HG03432 (cell line): Measurements from ENCODE around the gene CSE1L.
"Not testable (repeated sequence)": the region's sequence is repeated elsewhere in the genome, so short reads cannot be mapped to it uniquely, and the experiment has no call there.

Experiments used
- ATAC-seq: cut with Tn5 transposase; IDR thresholded peaks from one replicate; pipeline ENCODE4 v1.9.1; 2021; ENCODE audit warnings: mild to moderate bottlenecking, moderate library complexity; ENCODE audit not compliant: unreplicated experiment

CSE1L gene

DNA sequence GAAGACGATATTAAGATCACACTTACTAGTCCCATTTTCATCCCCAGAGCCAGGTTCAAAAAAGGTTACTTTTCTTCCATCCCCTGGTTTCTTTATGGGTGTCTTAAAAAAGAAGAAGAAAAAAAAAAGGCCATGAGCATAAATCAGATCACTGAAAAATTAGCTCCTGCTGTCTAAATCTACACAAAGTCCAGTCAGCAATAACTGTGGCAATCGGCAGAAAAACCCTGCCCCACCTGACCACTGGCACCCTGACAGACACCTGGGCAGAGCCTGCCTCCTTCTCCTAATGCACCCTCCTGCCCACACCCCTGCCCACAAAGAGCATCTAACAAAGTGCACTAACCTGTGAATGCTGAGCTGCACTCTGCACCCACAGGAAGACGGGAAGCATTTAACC lies 72.2 kb downstream of the CSE1L start:
- no peak for ATAC-seq

GRCh38 chr20:49119988-49120387 lies 73.9 kb downstream of the CSE1L start:
- no peak for ATAC-seq

- ATAC-seq = no peak
These were observed 76.8 kb downstream of the CSE1L start for GRCh38 chr20:49122920-49123319.

- no peak for ATAC-seq
These were observed 77.9 kb downstream of the CSE1L start for GRCh38 chr20:49123982-49124381.

GRCh38 chr20:49132995-49133478 lies 86.9 kb downstream of the CSE1L start:
- ATAC-seq = no peak

GRCh38 chr20:49133571-49133970 lies 87.5 kb downstream of the CSE1L start:
- no peak for ATAC-seq

DNA sequence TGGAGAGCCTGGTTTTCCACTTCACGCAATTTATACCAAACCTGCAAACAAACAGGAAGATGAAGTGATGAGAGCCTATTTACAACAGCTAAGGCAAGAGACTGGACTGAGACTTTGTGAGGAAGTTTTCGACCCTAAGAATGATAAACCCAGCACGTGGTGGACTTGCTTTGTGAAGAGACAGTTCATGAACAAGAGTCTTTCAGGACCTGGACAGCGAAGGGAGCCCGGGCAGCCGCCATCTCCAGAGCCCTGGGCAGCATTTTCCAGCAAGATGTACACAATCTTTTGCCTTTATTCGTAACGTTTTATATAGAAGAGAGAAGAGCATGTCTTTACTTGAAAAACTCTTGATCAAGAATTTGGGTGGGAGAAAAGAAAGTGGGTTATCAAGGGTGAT lies 88.7 kb downstream of the CSE1L start:
- not testable (repeated sequence) for ATAC-seq

GRCh38 chr20:49136817-49137571 lies 90.9 kb downstream of the CSE1L start:
- ATAC-seq = no peak

DNA sequence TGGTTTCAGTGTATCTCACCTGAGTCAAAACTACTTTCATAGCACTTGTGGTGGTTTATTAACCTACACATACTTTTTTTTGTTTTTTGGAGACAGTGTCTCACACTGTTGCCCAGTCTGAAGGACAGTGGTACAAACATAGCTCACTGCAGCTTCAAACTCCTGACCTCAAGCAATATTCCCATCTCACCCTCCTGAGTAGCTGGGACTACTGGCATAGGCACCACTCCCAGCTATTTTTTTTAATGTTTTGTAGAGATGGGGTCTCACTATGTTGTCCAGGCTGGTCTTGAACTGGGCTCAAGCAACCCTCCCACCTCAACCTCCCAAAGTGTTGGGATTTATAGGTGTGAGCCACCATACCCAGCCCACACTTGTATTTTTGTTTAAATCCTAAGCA lies 92.3 kb downstream of the CSE1L start:
- ATAC-seq = no peak

DNA sequence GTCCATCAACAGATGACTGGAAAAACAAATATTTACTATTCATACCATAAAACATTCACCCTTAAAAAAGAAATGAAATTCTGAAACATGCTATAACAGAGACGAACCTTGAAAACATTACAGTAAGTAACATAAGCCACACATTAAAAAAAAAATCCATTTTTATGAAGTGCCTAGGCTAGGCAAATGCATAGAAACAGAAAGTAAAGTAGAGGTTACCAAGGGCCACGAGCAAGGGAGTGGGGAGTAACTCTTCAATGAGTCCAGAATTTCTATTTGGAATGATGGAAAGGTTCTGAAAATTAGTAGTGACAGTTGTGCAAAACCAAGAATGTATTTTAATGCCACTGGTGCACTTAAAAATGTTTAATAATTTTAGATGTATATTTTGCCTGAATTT lies 94.3 kb downstream of the CSE1L start:
- no peak for ATAC-seq

DNA sequence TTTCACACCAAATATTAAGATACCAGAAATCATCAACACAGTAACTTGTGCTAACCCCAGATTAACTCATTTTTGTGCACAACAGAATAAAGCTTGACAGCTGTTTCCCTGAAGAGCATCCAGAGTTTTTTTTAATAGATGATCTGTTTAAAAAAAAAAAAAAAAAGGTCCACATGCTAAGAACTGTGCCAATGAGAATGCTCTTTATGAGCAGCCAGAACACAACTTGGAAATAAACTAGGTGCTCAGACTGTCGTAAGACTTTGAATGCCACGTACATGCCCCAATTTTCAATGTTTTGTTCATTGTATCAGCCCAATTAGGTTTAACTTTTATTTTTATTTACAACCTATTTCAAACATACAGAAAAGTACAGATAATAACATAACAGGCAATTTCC lies 94.7 kb downstream of the CSE1L start:
- no peak for ATAC-seq
